Hypothalamus (tissue), 51 donors: Measurements from ENCODE around the gene NR3C2.

ENCODE experiments used
- DNase-seq, 51 donors: peaks; one replicate each; lab custom pipeline; 2025; lab: John Stamatoyannopoulos, UW

NR3C2 gene

DNA sequence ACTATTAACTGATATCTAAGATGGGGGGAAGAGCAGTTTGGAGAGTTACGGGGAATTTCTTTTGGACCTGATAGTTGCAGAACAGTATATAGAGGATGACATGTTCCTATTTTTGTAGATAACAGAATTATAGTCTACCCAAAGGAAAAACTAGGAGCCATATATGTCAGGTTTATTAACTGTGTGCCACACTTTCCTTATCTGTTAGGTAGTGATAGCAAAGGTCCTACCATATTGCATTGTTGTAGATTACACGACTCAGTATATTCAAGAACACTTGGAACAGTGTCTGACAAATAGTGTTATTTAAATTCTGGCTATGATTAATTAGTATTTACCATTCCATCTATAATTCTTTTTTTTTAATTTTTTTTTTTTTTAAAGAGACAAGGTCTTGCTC, 175.3 kb downstream of the NR3C2 start:
- DNase-seq, result no peak

DNA sequence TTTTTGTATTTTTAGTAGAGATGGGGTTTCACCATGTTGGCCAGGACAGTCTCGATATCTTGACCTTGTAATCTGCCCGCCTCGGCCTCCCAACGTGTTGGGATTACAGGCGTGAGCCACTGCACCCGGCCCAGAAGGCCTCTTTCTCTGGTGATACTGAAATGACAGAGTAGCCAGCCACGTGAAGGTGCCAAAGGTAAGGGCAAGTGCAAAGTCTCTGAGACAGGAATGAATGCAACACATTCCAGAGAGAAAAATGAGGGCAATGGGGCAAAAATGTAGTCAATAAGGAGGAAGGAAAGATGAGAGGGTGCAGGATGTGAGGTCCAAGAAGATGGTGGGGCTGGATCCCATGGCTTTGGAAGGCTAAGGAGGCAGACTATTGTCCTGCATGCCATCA, 176.0 kb downstream of the NR3C2 start:
- DNase-seq, result no peak

- DNase-seq, result no peak
Observed at GRCh38 chr4:148265627-148266026, 176.6 kb downstream of the NR3C2 start.

- no peak for DNase-seq
Observed at GRCh38 chr4:148263802-148264201, 178.4 kb downstream of the NR3C2 start.

DNA sequence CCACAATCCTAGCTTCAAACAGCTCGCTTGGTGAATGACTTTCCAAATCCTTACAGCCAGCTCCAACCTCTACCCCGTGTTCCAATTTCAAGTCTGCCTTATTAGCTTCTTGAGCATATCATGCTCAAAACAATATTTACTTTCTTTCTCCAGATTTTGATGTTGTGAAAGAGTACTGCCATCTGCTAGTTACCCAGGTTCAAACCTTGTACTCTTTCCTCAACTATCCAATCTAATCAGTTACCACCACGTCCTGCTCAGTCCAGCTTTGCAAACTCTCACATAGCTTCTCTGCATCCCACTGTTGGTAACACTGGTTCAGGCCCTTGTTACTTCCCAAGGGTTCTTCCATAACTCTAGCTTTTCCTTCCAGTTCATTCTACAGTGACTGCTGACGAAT, 179.1 kb downstream of the NR3C2 start:
- DNase-seq, result no peak

DNA sequence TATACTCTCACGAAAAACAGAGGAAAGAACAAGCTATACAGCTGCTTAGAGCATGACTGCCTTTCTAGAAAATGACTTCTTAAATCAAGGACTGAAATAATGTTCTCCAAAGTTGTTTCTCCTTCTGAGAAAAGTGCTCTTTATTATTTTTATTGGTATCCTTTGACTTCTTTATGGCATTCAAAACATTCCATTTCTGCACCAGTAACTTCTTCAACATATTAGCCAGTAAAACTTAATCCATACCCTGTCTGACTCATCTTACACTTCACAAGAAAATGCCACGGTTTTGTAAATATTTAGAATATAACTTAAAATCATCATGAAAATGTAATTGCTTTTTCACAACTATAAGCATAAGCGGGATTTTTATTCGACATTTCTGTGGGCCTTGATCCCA, 180.4 kb downstream of the NR3C2 start:
- no peak for DNase-seq

GRCh38 chr4:148259841-148260240, 182.4 kb downstream of the NR3C2 start:
- no peak for DNase-seq

- peak in 1 of 51 donors; percentile 6 for DNase-seq
Observed at GRCh38 chr4:148258535-148258934, 183.7 kb downstream of the NR3C2 start.

GRCh38 chr4:148255344-148255720, 186.9 kb downstream of the NR3C2 start:
- DNase-seq, result no peak

DNA sequence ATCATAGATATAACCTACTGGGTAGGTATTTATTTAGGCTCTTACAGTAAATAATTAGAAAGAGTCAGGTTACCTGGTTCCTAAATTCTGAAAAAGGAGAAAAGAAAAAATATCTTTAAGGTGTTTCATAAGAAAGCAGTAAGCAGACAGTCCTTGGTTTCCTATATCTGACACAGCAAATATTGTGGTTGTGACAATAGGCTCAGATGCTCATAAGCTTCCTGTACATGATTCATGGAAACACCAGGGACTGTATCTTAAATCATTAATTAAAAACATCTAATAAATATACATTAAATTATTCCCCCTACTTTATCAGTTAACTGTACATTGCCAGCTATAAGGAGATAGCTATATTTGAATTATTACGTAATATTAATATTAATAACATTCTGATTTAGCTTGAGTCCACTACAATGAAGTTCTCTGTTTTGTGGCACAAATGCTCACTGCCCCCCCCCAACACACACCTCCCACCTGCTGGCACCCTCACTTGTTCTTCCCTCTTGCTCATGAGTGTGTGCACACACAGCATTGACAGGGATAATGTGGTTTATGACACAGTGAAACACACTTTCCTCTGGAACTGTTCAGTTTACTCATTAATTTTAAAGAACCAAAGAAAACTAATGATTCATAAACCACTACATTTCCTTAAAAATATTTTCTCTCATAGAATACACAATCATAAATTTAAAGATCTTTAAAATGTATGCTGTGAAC, 187.4 kb downstream of the NR3C2 start:
- DNase-seq, result no peak

DNA sequence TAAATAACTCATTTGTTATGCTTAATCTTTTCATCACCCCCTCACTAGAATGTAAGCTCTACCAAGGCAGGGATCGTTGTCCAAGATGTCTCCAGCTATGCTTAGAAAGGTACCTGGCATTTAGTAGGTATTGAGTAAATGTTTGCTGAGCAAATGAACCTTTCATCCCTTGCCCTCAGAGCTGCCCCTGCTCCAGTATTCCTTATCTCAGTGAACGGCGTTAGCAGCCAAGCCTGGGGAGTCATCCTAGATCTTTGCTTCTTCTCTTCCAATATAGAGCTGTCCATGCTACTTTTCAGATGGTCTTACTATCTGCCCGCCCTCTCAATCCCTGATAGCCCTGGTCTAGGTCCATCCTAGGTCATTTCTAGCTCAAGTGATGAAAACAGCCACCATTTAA, 188.4 kb downstream of the NR3C2 start:
- no peak for DNase-seq

DNA sequence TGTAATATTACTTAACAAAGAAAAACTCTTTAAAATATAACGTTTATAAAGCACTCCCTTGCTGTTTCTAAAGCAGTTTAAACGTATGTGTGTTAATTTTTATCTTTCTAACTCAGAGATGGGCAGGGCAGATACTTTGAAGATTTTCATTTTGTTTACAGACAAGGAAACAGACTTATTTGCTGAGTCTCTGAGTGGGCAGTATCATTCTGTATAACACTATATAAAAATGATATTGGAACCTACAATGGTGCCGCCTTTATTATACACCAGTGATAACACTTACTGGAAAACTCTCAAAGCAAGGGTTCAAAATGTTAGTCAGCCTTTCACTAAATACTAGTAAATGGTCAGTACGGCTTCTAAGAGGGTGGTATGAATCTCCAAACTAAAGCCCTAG, 193.4 kb downstream of the NR3C2 start:
- DNase-seq, result no peak

GRCh38 chr4:148245015-148245414, 197.2 kb downstream of the NR3C2 start:
- DNase-seq, result no peak

GRCh38 chr4:148243837-148244236, 198.4 kb downstream of the NR3C2 start:
- DNase-seq, result no peak

GRCh38 chr4:148240241-148240640, 202.0 kb downstream of the NR3C2 start:
- DNase-seq, result no peak

DNA sequence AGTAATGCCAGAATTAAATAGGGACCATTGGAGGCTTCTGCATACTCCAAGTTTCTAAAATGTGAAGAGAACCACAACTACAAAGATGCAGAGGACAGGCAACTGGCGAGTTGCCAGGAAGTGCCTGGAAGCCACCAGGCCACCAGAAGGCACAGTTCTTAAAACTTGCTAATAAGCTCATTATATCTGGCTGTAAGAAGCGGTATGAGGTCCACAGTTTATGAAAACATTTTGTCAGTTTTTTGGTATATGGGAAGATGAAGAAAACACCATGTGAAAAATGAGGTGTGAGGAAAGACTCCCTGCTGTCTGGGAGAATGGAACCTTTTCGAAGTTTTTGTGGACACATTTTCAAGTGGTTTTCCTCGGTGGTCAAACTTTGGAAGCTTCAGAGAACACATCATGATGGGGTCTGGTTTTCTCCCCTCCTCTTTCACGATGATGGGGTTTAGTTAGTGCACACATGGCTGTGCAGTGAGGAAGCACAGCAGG, 202.7 kb downstream of the NR3C2 start:
- DNase-seq, result no peak

DNA sequence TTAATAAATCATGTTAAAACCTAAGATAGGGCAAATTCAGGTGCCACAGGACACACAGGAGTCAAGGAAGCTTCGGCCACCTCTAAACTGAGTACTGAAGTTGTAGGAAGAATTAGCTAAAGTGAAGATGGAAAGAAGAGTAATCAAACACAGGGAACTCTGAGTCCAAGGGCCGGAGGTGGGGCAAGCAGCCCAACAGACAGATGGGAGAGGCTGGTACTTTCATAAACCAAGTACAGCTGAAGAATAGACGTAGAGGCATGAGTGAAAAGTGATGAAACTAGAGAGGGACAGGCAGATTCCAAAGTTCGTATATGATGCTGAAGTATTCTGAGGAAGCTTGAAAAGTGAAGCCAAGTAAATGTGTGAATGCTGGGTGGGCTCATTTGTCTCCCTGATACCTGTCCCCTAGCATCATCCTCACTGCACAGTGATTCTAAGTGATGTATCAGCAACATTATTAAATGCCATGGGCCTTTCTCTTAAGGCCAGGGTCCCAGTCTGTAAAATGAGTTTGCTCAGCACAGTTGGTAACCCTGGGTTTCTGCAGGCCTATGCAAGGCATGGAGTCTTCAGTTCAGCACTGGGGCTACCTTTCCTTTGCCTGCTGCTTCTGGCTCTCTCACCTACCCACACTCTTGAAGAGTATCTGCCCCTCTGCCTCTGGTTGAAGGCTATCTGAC, 203.3 kb downstream of the NR3C2 start:
- no peak for DNase-seq

DNA sequence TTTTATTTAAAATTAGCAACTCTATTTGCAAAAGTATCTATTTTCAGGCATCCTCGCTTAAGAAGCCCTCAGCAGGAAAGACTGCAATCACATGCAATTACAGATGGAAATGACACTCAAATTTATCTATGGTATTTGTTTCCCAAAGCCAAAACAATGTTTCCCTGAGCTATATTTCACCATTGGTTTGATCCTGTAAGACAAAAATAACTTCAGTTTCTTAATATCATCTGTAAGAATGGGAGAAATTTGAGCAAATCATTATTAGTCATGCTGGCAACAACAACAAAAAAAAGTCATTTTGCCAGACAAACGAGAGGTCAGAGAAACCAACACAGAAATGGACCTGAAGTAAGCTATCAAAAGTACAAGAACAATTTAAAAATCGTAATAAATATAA, 204.1 kb downstream of the NR3C2 start:
- no peak for DNase-seq

GRCh38 chr4:148235809-148236208, 206.4 kb downstream of the NR3C2 start:
- DNase-seq, result peak in 2 of 51 donors; percentile 3 to 8

GRCh38 chr4:148229798-148230197, 212.4 kb downstream of the NR3C2 start:
- DNase-seq, result no peak

DNA sequence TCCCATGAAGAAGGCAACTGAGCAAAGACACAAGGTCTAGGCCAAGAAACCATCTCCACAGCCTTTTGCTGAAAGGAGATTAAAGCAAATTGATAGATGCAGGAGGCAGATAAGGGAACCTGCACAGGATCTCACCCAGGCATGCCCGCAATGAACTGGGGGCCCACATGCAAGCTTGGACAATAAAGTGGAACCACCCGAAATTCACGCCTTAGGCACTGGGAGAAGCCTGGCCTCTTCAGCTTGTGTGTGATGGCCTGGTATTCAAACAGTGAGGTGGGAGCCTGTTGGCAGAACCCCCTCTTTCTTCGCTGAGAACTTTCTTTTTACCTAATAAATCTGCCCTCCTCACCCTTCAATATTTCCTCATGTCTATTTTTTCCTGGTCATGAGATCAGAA, 213.2 kb downstream of the NR3C2 start:
- no peak for DNase-seq

GRCh38 chr4:148227147-148227546, 215.1 kb downstream of the NR3C2 start:
- no peak for DNase-seq
